BJ (cell line): ENCODE measurements around the gene CUL1. TPM values are rescaled to one million over a fixed set of nuclear protein-coding genes. Genes with fewer than 3 reads are reported as not detected.
A peak's percentile ranks its signal among the peaks of the same experiment; 100 is the strongest.

ENCODE experiments used
- CTCF ChIA-PET: fragments of 350-600 bp; formaldehyde crosslinking; extraction: SDS; loops from one replicate; lab custom pipeline; 2021; ENCODE audit warnings: antibody characterized with exemption, inconsistent platforms; lab: Yijun Ruan, JAX
- POLR2A ChIA-PET: fragments of 300-600 bp; sonication (Branson Sonifier 250); formaldehyde crosslinking; extraction: SDS; loops from one replicate; lab custom pipeline; 2021; ENCODE audit warnings: antibody characterized with exemption; lab: Charles Lee
- DNase-seq: peaks from one replicate; pipeline ENCODE4 v3.0.0-alpha.2; 2011; ENCODE audit warnings: low read depth
- H3K27me3 ChIP-seq: 2 replicates; pipeline ENCODE4 v1.6.0; 2011; ENCODE audit warnings: low read length; ENCODE audit not compliant: control insufficient read depth, insufficient read depth
- H3K36me3 ChIP-seq: 2 replicates; pipeline ENCODE4 v1.5.1; 2011; ENCODE audit warnings: low read length; ENCODE audit not compliant: control insufficient read depth, insufficient read depth
- H3K4me3 ChIP-seq: 2 replicates; pipeline ENCODE4 v1.5.1; 2011; ENCODE audit warnings: low read depth, mild to moderate bottlenecking, control low read depth, low read length
- CTCF ChIP-seq: IDR thresholded peaks from 2 replicates; pipeline ENCODE4 v1.5.1; 2011; ENCODE audit warnings: low read depth, mild to moderate bottlenecking, control low read depth, inconsistent platforms, low read length, moderate library complexity; ENCODE audit not compliant: insufficient read depth
- polyA plus RNA-seq: library from polyadenylated mRNA; depleted of rRNA; stranded (reverse); fragments of >200 nt; gene quantifications from 2 replicates; pipeline ENCODE4 v1.2.3, GENCODE V29; 2011

The CUL1 gene
- polyA plus RNA-seq, 1 experiment = 38.6 TPM

- ChIA-PET POLR2A (no interaction called here), CTCF (no interaction called here)
Observed at GRCh38 chr7:148735141-148735540, 36.4 kb downstream of the CUL1 start.

GRCh38 chr7:148735967-148736366, 37.3 kb downstream of the CUL1 start:
- TF ChIP-seq CTCF = no peak
- DNase-seq = no peak
- no peaks in the 10 kb centered on the region for H3K27me3 ChIP-seq
- CTCF ChIA-PET = no interaction called here
- POLR2A ChIA-PET = no interaction called here
- peaks cover 12% of the 10 kb centered on the region for H3K36me3 ChIP-seq
- no peak overlapping the region for H3K4me3 ChIP-seq

More at GRCh38 chr7:148735141-148735540, 36.4 kb downstream of the CUL1 start:
- Histone ChIP-seq H3K4me3 (no peak overlapping the region), H3K36me3 (peaks cover 10% of the 10 kb centered on the region), H3K27me3 (no peaks in the 10 kb centered on the region)
- no peak for DNase-seq
- no peak for TF ChIP-seq CTCF

- H3K36me3 ChIP-seq = peaks cover 9% of the 10 kb centered on the region
- no peak overlapping the region for H3K4me3 ChIP-seq
- POLR2A ChIA-PET = no interaction called here
- DNase-seq = no peak
- CTCF ChIA-PET = no interaction called here
- TF ChIP-seq CTCF = no peak
- no peaks in the 10 kb centered on the region for H3K27me3 ChIP-seq
Observed at GRCh38 chr7:148738737-148739535, 40.2 kb downstream of the CUL1 start.

GRCh38 chr7:148746135-148746534, 47.4 kb downstream of the CUL1 start:
- no peak for DNase-seq
- no peaks in the 10 kb centered on the region for H3K27me3 ChIP-seq
- no peak for TF ChIP-seq CTCF
- no peak overlapping the region for H3K4me3 ChIP-seq
- H3K36me3 ChIP-seq = peaks cover 2% of the 10 kb centered on the region; the same call in 1 of the 2 replicates
- ChIA-PET POLR2A (no interaction called here), CTCF (interaction anchor here (1.1 kb wide), 1 partner anchor 33 kb away, joined by 3 read pairs; no protein-coding TSS in a partner anchor)

- DNase-seq = no peak
- Histone ChIP-seq H3K4me3 (no peak overlapping the region), H3K27me3 (no peaks in the 10 kb centered on the region), H3K36me3 (peaks cover 2% of the 10 kb centered on the region; the same call in 1 of the 2 replicates)
- TF ChIP-seq CTCF = 0 out of 2 replicates have a peak, but pooled peaks have one; percentile 4
- ChIA-PET CTCF (interaction anchor here (0.7 kb wide), 1 partner anchor 17 kb away, joined by 3 read pairs; no protein-coding TSS in a partner anchor), POLR2A (interaction anchor here (0.5 to 0.6 kb wide), 2 partner anchors 35 to 194 kb away, joined by 3 read pairs; no protein-coding TSS in a partner anchor)
Observed at GRCh38 chr7:148747274-148747673, 48.6 kb downstream of the CUL1 start.
